ENCODE measurements around the gene KIFC3. TPM values are rescaled to one million over a fixed set of nuclear protein-coding genes. Genes with fewer than 3 reads are reported as not detected.

Gene KIFC3
- total RNA-seq, 1 donor, result 40.5 TPM

DNA sequence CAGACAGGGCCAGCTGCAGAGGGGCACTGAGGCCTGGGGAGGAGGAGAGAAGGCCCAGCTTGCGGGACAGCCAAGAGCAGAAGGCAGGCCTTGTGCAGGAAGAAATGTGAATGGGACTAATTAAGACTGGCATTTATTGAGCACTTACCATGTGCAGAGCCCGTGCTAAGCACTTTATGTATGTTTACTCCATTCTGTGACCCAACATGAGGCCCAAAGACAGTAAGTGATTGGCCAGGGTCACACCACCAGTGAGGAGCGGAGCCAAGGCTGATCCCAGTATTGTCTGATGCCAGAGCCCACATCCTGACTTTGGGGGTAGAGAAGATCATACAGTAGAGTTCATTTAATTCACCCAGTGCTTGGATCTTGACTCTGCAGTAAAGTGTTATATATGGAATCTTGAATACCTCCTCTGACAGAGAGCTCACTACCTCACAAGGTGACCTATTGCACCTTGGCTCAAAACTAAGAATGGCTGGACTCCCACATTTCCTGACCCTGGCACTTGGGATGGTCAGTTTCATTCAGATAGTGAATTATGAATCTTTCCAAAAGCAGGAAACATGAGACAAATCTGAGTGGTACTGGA is 53.1 kb downstream of the KIFC3 start:
- H3K79me2 ChIP-seq (ENCODE audit: insufficient read depth, low read length), result no peaks in the 10 kb centered on the region
- H3K27me3 ChIP-seq (ENCODE audit: insufficient read depth, low read length), result no peaks in the 10 kb centered on the region
- TF ChIP-seq CTCF (IDR thresholded peaks at IDR 0.05; ENCODE audit: extremely low read depth, low read depth, low read length), result no peak
- H3K9me3 ChIP-seq (ENCODE audit: low read depth, low read length), result no peaks in the 10 kb centered on the region
- no peak for DNase-seq (ENCODE audit: insufficient read length, low spot score, missing footprints)
- H2AFZ ChIP-seq (ENCODE audit: low read length), result no peak overlapping the region
- H4K20me1 ChIP-seq (ENCODE audit: insufficient read depth, low read length), result no peaks in the 10 kb centered on the region
- H3K4me1 ChIP-seq (ENCODE audit: insufficient read depth, low read length), result no peaks in the 10 kb centered on the region
- H3K4me2 ChIP-seq (ENCODE audit: insufficient read depth, low read length), result no peak overlapping the region
- H3K4me3 ChIP-seq (ENCODE audit: insufficient read depth, low read length), result no peak overlapping the region
- H3K27ac ChIP-seq (ENCODE audit: low read depth, low read length), result no peak overlapping the region
- peaks cover 6% of the 10 kb centered on the region for H3K36me3 ChIP-seq (ENCODE audit: insufficient read depth, low read length)

DNA sequence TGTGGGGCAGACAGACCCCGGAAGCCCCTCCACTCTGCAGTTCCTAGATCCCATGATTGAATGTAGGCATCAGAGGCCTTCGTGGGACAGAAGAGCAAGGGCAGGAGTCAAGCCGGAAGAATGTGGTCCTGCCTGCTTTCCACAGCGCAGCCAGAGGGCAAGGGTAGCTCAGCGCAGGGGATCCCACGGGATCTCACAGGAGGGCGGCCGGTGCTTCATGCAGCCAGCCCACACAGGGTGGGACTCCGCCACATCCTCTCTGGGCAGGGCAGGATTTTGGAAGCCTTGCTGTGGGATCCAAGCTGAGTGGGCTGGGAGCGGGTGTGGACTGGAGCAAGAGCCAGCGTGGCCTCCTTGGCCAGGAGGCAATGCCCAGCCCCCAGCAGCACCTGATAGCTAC is 53.7 kb downstream of the KIFC3 start:
- H3K36me3 ChIP-seq (ENCODE audit: insufficient read depth, low read length), result peaks cover 6% of the 10 kb centered on the region
- DNase-seq (ENCODE audit: insufficient read length, low spot score, missing footprints), result no peak
- H3K9me3 ChIP-seq (ENCODE audit: low read depth, low read length), result no peaks in the 10 kb centered on the region
- H3K4me2 ChIP-seq (ENCODE audit: insufficient read depth, low read length), result no peak overlapping the region
- no peaks in the 10 kb centered on the region for H3K4me1 ChIP-seq (ENCODE audit: insufficient read depth, low read length)
- no peaks in the 10 kb centered on the region for H4K20me1 ChIP-seq (ENCODE audit: insufficient read depth, low read length)
- TF ChIP-seq CTCF (IDR thresholded peaks at IDR 0.05; ENCODE audit: extremely low read depth, low read depth, low read length), result no peak
- H3K27me3 ChIP-seq (ENCODE audit: insufficient read depth, low read length), result no peaks in the 10 kb centered on the region
- no peak overlapping the region for H3K4me3 ChIP-seq (ENCODE audit: insufficient read depth, low read length)
- no peaks in the 10 kb centered on the region for H3K79me2 ChIP-seq (ENCODE audit: insufficient read depth, low read length)
- H3K27ac ChIP-seq (ENCODE audit: low read depth, low read length), result no peak overlapping the region
- H2AFZ ChIP-seq (ENCODE audit: low read length), result no peak overlapping the region

GRCh38 chr16:57747996-57748395 is 54.3 kb downstream of the KIFC3 start:
- no peak for TF ChIP-seq CTCF (IDR thresholded peaks at IDR 0.05; ENCODE audit: extremely low read depth, low read depth, low read length)
- H3K9me3 ChIP-seq (ENCODE audit: low read depth, low read length), result no peaks in the 10 kb centered on the region
- H3K27ac ChIP-seq (ENCODE audit: low read depth, low read length), result no peak overlapping the region
- no peak overlapping the region for H3K4me2 ChIP-seq (ENCODE audit: insufficient read depth, low read length)
- no peak for DNase-seq (ENCODE audit: insufficient read length, low spot score, missing footprints)
- H3K36me3 ChIP-seq (ENCODE audit: insufficient read depth, low read length), result peaks cover 6% of the 10 kb centered on the region
- H4K20me1 ChIP-seq (ENCODE audit: insufficient read depth, low read length), result no peaks in the 10 kb centered on the region
- H3K27me3 ChIP-seq (ENCODE audit: insufficient read depth, low read length), result no peaks in the 10 kb centered on the region
- H3K4me1 ChIP-seq (ENCODE audit: insufficient read depth, low read length), result no peaks in the 10 kb centered on the region
- no peak overlapping the region for H3K4me3 ChIP-seq (ENCODE audit: insufficient read depth, low read length)
- H3K79me2 ChIP-seq (ENCODE audit: insufficient read depth, low read length), result no peaks in the 10 kb centered on the region
- H2AFZ ChIP-seq (ENCODE audit: low read length), result no peak overlapping the region

GRCh38 chr16:57747496-57747895 is 54.8 kb downstream of the KIFC3 start:
- no peak overlapping the region for H2AFZ ChIP-seq (ENCODE audit: low read length)
- H3K4me2 ChIP-seq (ENCODE audit: insufficient read depth, low read length), result no peak overlapping the region
- H3K9me3 ChIP-seq (ENCODE audit: low read depth, low read length), result no peaks in the 10 kb centered on the region
- no peak overlapping the region for H3K27ac ChIP-seq (ENCODE audit: low read depth, low read length)
- no peak for DNase-seq (ENCODE audit: insufficient read length, low spot score, missing footprints)
- no peak overlapping the region for H3K4me3 ChIP-seq (ENCODE audit: insufficient read depth, low read length)
- no peaks in the 10 kb centered on the region for H3K27me3 ChIP-seq (ENCODE audit: insufficient read depth, low read length)
- TF ChIP-seq CTCF (IDR thresholded peaks at IDR 0.05; ENCODE audit: extremely low read depth, low read depth, low read length), result no peak
- peaks cover 6% of the 10 kb centered on the region for H3K36me3 ChIP-seq (ENCODE audit: insufficient read depth, low read length)
- no peaks in the 10 kb centered on the region for H4K20me1 ChIP-seq (ENCODE audit: insufficient read depth, low read length)
- H3K79me2 ChIP-seq (ENCODE audit: insufficient read depth, low read length), result no peaks in the 10 kb centered on the region
- no peaks in the 10 kb centered on the region for H3K4me1 ChIP-seq (ENCODE audit: insufficient read depth, low read length)

All from osteoblast (primary cell).